Suprapubic skin (tissue), 4 donors: Measurements from ENCODE around the gene ZNF775. TPM values are rescaled to one million over a fixed set of nuclear protein-coding genes. Genes with fewer than 3 reads are reported as not detected.

ENCODE experiments used
- DNase-seq, 2 donors: peaks; one replicate each; pipeline ENCODE4 v3.0.0-alpha.2; 2019; ENCODE audit warnings: low spot score in 2 of 2
- H3K27ac ChIP-seq: fragments of 200-600 bp; sonication (generic); one replicate; pipeline ENCODE4 v1.5.1; 2019
- H3K27me3 ChIP-seq: fragments of 200-600 bp; sonication (generic); one replicate; pipeline ENCODE4 v1.5.1; 2019
- H3K36me3 ChIP-seq: fragments of 200-600 bp; sonication (generic); one replicate; pipeline ENCODE4 v1.5.1; 2019
- H3K4me1 ChIP-seq: fragments of 200-600 bp; sonication (generic); one replicate; pipeline ENCODE4 v1.5.1; 2019
- H3K4me3 ChIP-seq: fragments of 200-600 bp; sonication (generic); one replicate; pipeline ENCODE4 v1.5.1; 2019; ENCODE audit warnings: mild to moderate bottlenecking
- H3K9me3 ChIP-seq: fragments of 200-600 bp; sonication (generic); one replicate; pipeline ENCODE4 v1.5.1; 2019
- CTCF ChIP-seq, 2 donors: fragments of 200-600 bp in 1 of 2; fragments of 450-650 bp in 1 of 2; sonication (generic) in 1 of 2; IDR thresholded peaks; one replicate each; pipeline ENCODE4 v1.5.1; 2016 to 2019; ENCODE audit warnings: antibody characterized with exemption in 2 of 2, mild to moderate bottlenecking in 1 of 2, moderate library complexity in 1 of 2
- EP300 ChIP-seq: sonication (generic); formaldehyde crosslinking; IDR thresholded peaks from one replicate; pipeline ENCODE4 v1.6.1; 2017; ENCODE audit warnings: antibody characterized with exemption
- POLR2A ChIP-seq, 2 donors: fragments of 450-650 bp; IDR thresholded peaks; one replicate each; pipeline ENCODE4 v1.6.1; 2017; ENCODE audit warnings: antibody characterized with exemption in 2 of 2, mild to moderate bottlenecking in 2 of 2, moderate library complexity in 2 of 2
- POLR2AphosphoS5 ChIP-seq, 3 donors: sonication (generic); formaldehyde crosslinking; IDR thresholded peaks; one replicate each; pipeline ENCODE4 v1.6.1; 2017; ENCODE audit warnings: antibody characterized with exemption in 3 of 3
- WGBS: methylation state at CpG from one replicate; pipeline ENCODE4 v1.1.5; 2018; 5-methylcytosine and 5-hydroxymethylcytosine counted together
- total RNA-seq, 4 donors: library from RNA; depleted of rRNA; stranded (reverse); fragments of >200 nt; gene quantifications; one replicate each; pipeline ENCODE4 v1.1.0, GENCODE V29; 2016

ZNF775 gene
- total RNA-seq, 4 donors from 2014 or later = 1.6 to 3.9 (median 2.6) TPM

- TF ChIP-seq CTCF (IDR thresholded peaks at IDR 0.05) (no peak), EP300 (no peak), POLR2AphosphoS5 (IDR thresholded peaks at IDR 0.05) (no peak), POLR2A (IDR thresholded peaks at IDR 0.05) (no peak)
- 38% methylated on average over 20 of the region's 23 CpGs for WGBS
- H3K27ac ChIP-seq = peak overlapping the region; percentile 93
Observed at GRCh38 chr7:150369748-150370501, 9.2 kb upstream of the ZNF775 start.

GRCh38 chr7:150370612-150371071 lies 8.5 kb upstream of the ZNF775 start:
- no peaks in the 10 kb centered on the region for H3K9me3 ChIP-seq
- no peak overlapping the region for H3K27ac ChIP-seq
- H3K4me3 ChIP-seq = no peak overlapping the region
- DNase-seq = peak in 1 of 2 donors; percentile 31
- H3K36me3 ChIP-seq = peaks cover 32% of the 10 kb centered on the region
- WGBS = 88% methylated on average over 2 of the region's 3 CpGs
- no peak for TF ChIP-seq POLR2A (IDR thresholded peaks at IDR 0.05)
- TF ChIP-seq CTCF (IDR thresholded peaks at IDR 0.05) = no peak
- TF ChIP-seq EP300 = no peak
- no peak for TF ChIP-seq POLR2AphosphoS5 (IDR thresholded peaks at IDR 0.05)
- no peaks in the 10 kb centered on the region for H3K27me3 ChIP-seq
- peaks cover 58% of the 10 kb centered on the region for H3K4me1 ChIP-seq

More at GRCh38 chr7:150369748-150370501, 9.2 kb upstream of the ZNF775 start:
- Histone ChIP-seq H3K27me3 (no peaks in the 10 kb centered on the region), H3K4me3 (peak overlapping the region; percentile 75), H3K9me3 (no peaks in the 10 kb centered on the region), H3K36me3 (peaks cover 32% of the 10 kb centered on the region), H3K4me1 (peaks cover 58% of the 10 kb centered on the region)
- DNase-seq = no peak

- Histone ChIP-seq H3K27me3 (no peaks in the 10 kb centered on the region), H3K4me1 (peaks cover 64% of the 10 kb centered on the region), H3K27ac (no peak overlapping the region), H3K36me3 (peaks cover 32% of the 10 kb centered on the region), H3K4me3 (no peak overlapping the region), H3K9me3 (no peaks in the 10 kb centered on the region)
- 93% methylated on average over 25 of the region's 48 CpGs for WGBS
- peak in 1 of 2 donors; percentile 77 for DNase-seq
- TF ChIP-seq EP300 = no peak
- no peak for TF ChIP-seq POLR2AphosphoS5 (IDR thresholded peaks at IDR 0.05)
- no peak for TF ChIP-seq POLR2A (IDR thresholded peaks at IDR 0.05)
- TF ChIP-seq CTCF (IDR thresholded peaks at IDR 0.05) = no peak
Observed at GRCh38 chr7:150371131-150371995, 7.8 kb upstream of the ZNF775 start.

- peaks cover 69% of the 10 kb centered on the region for H3K4me1 ChIP-seq
- no peaks in the 10 kb centered on the region for H3K27me3 ChIP-seq
- no peak overlapping the region for H3K27ac ChIP-seq
- H3K36me3 ChIP-seq = peaks cover 32% of the 10 kb centered on the region
- no peak overlapping the region for H3K4me3 ChIP-seq
- WGBS = 97% methylated on average over 27 of the region's 30 CpGs
- TF ChIP-seq POLR2A (IDR thresholded peaks at IDR 0.05) = no peak
- TF ChIP-seq CTCF (IDR thresholded peaks at IDR 0.05) = no peak
- TF ChIP-seq POLR2AphosphoS5 (IDR thresholded peaks at IDR 0.05) = no peak
- no peak for TF ChIP-seq EP300
- no peak for DNase-seq
- no peaks in the 10 kb centered on the region for H3K9me3 ChIP-seq
Observed at GRCh38 chr7:150371996-150372270, 7.2 kb upstream of the ZNF775 start.
